GM12874 (cell line): Measurements from ENCODE around the gene ZNF48.

ENCODE experiments used
- CTCF ChIP-seq: IDR thresholded peaks from 2 replicates; pipeline ENCODE4 v1.5.1; 2011; ENCODE audit warnings: low read depth, mild to moderate bottlenecking, control low read depth, low read length, moderate library complexity; ENCODE audit not compliant: insufficient read depth

Gene ZNF48

GRCh38 chr16:30356401-30357084 lies 38.7 kb upstream of the ZNF48 start:
- TF ChIP-seq CTCF = no peak

- TF ChIP-seq CTCF = no peak
These were observed 38.0 kb upstream of the ZNF48 start for GRCh38 chr16:30357085-30357714.

- no peak for TF ChIP-seq CTCF
These were observed 37.3 kb upstream of the ZNF48 start for GRCh38 chr16:30357715-30358576.

- TF ChIP-seq CTCF = no peak
These were observed 36.7 kb upstream of the ZNF48 start for GRCh38 chr16:30358577-30358936.

GRCh38 chr16:30358990-30359870 lies 36.0 kb upstream of the ZNF48 start:
- no peak for TF ChIP-seq CTCF

GRCh38 chr16:30359871-30360170 lies 35.4 kb upstream of the ZNF48 start:
- TF ChIP-seq CTCF = no peak

- no peak for TF ChIP-seq CTCF
These were observed 34.0 kb upstream of the ZNF48 start for GRCh38 chr16:30361180-30361579.
